GM23338 (cell line): ENCODE data around the gene PRDX4. TPM values are rescaled to one million over a fixed set of nuclear protein-coding genes. Genes with fewer than 3 reads are reported as not detected.

Experiments used
- ATAC-seq: fragments of 200-7000 bp; cut with Tn5 transposase; 3 replicates; pipeline ENCODE4 v1.9.1; 2020
- DNase-seq: peaks from one replicate; pipeline ENCODE4 v3.0.0-alpha.2; 2015; ENCODE audit warnings: low spot score
- H2AFZ ChIP-seq: fragments of 200-600 bp; sonication (generic); 2 replicates; pipeline ENCODE4 v1.8.0; 2016; ENCODE audit warnings: antibody characterized with exemption, mild to moderate bottlenecking, moderate library complexity
- H3F3A ChIP-seq: fragments of 200-600 bp; sonication (generic); replicated peaks from 2 replicates; pipeline ENCODE4 v1.8.0; 2017; ENCODE audit warnings: antibody characterized with exemption, mixed run types, low read depth
- H3K27ac ChIP-seq: fragments of 200-600 bp; sonication (generic); 2 replicates; pipeline ENCODE4 v1.6.1; 2016; ENCODE audit warnings: low read depth
- H3K27me3 ChIP-seq: fragments of 200-600 bp; sonication (generic); 2 replicates; pipeline ENCODE4 v1.8.0; 2016; ENCODE audit warnings: mild to moderate bottlenecking, mixed run types, moderate library complexity; ENCODE audit not compliant: insufficient read depth
- H3K36me3 ChIP-seq: fragments of 200-600 bp; sonication (generic); 2 replicates; pipeline ENCODE4 v1.8.0; 2016; ENCODE audit warnings: mild to moderate bottlenecking; ENCODE audit not compliant: insufficient read depth
- H3K4me1 ChIP-seq: fragments of 200-600 bp; sonication (generic); 2 replicates; pipeline ENCODE4 v1.8.0; 2016; ENCODE audit warnings: mild to moderate bottlenecking, moderate library complexity; ENCODE audit not compliant: insufficient read depth
- H3K4me2 ChIP-seq: fragments of 200-600 bp; sonication (generic); 2 replicates; pipeline ENCODE4 v1.7.1; 2017; ENCODE audit warnings: mixed run types
- H3K4me3 ChIP-seq: fragments of 200-600 bp; sonication (generic); 2 replicates; pipeline ENCODE4 v1.6.1; 2016; ENCODE audit warnings: mixed run types
- H3K79me2 ChIP-seq: fragments of 200-600 bp; sonication (generic); replicated peaks from 2 replicates; pipeline ENCODE4 v1.8.0; 2017; ENCODE audit warnings: mild to moderate bottlenecking; ENCODE audit not compliant: insufficient read depth
- H3K9me2 ChIP-seq: fragments of 200-600 bp; sonication (generic); 2 replicates; pipeline ENCODE4 v1.8.0; 2017; ENCODE audit not compliant: insufficient read depth
- H4K20me1 ChIP-seq: fragments of 200-600 bp; sonication (generic); replicated peaks from 2 replicates; pipeline ENCODE4 v1.8.0; 2017; ENCODE audit warnings: mild to moderate bottlenecking; ENCODE audit not compliant: insufficient read depth
- H3K27ac Mint-ChIP-seq: 2 replicates; pipeline ENCODE4 v1.8.0; 2020; ENCODE audit warnings: inconsistent platforms, mild to moderate bottlenecking, moderate library complexity, mixed read lengths
- H3K27me3 Mint-ChIP-seq: 3 replicates; pipeline ENCODE4 v1.8.0; 2022; ENCODE audit warnings: low read depth, mild to moderate bottlenecking, moderate library complexity, mixed read lengths, inconsistent platforms; ENCODE audit not compliant: insufficient read depth, poor library complexity
- H3K36me3 Mint-ChIP-seq: 3 replicates; pipeline ENCODE4 v1.8.0; 2021; ENCODE audit warnings: low read depth, mild to moderate bottlenecking, inconsistent platforms, moderate library complexity, mixed read lengths
- H3K4me1 Mint-ChIP-seq: 3 replicates; pipeline ENCODE4 v1.8.0; 2020; ENCODE audit warnings: mild to moderate bottlenecking, inconsistent platforms, mixed read lengths
- H3K4me3 Mint-ChIP-seq: 3 replicates; pipeline ENCODE4 v1.8.0; 2021; ENCODE audit warnings: moderate library complexity, mild to moderate bottlenecking, inconsistent platforms, mixed read lengths
- H3K9me3 Mint-ChIP-seq: 3 replicates; pipeline ENCODE4 v1.8.0; 2020; ENCODE audit warnings: moderate library complexity, mild to moderate bottlenecking, inconsistent platforms, mixed read lengths
- CREB1 ChIP-seq: fragments of 250-450 bp; sonication (Bioruptor Pico); IDR thresholded peaks from 2 replicates; pipeline ENCODE4 v1.5.0; 2020; ENCODE audit warnings: low read depth, mild to moderate bottlenecking, moderate library complexity
- POLR2AphosphoS5 ChIP-seq: IDR thresholded peaks from 2 replicates; pipeline ENCODE4 v1.6.1; 2016; ENCODE audit warnings: antibody characterized with exemption, low read depth
- STAT1 ChIP-seq: IDR thresholded peaks from one replicate; pipeline ENCODE4 v1.6.1; 2016; ENCODE audit warnings: antibody characterized with exemption; ENCODE audit not compliant: unreplicated experiment
- ZNF114 ChIP-seq: fragments of 250-450 bp; sonication (Bioruptor Pico); IDR thresholded peaks from 2 replicates; pipeline ENCODE4 v1.5.0; 2020; ENCODE audit warnings: mild to moderate bottlenecking, moderate library complexity
- polyA plus RNA-seq: library from polyadenylated mRNA; unstranded; fragments of >200 nt; fragmentation: Nextera tagmentation; extraction: Ambion mirVana; gene quantifications from 2 replicates; pipeline ENCODE4 v1.2.1, GENCODE V29; 2016
- total RNA-seq: library from RNA; depleted of rRNA; stranded (reverse); fragments of >200 nt; shearing (Covaris generic); gene quantifications from 2 replicates; pipeline ENCODE4 v1.2.3, GENCODE V29; 2014
- TF ChIP-seq, protein P1 (sequence below): fragments of 250-450 bp; sonication (Bioruptor Pico); IDR thresholded peaks from 2 replicates; pipeline ENCODE4 v1.5.0; 2020; ENCODE audit warnings: mild to moderate bottlenecking, moderate library complexity

PRDX4 gene
- total and polyA plus RNA-seq, 2 experiments from 2014 or later = 101 to 139 TPM

DNA sequence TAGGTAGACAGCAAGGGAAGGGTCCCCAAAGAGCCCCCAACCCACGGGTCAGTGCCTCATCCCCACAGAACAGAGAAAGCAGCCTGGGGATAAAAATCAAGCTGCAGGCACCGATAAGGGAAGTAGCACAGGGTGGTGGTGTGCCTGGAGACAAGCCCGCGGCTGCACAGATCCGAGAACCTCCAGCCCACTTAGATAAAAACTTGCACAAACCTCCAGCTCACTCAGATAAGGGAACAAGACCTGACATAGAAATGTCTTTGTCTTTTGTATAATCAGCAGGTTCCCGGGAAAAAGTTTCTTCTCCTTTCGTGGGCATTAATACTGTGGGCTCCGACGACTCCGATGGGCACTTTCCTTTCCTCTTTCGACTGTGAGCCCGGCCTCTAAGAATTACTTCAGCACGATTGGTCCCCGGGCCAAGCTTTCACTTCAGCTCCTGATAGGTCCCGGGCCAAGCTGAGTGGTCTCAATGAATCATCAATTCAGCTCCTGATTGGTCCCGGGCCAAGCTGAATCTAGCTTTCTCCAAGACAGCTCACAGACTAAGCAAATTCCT lies 32.4 kb downstream of the PRDX4 start:
- Histone ChIP-seq H3F3A (no peaks in the 10 kb centered on the region; the same call in 1 of the 2 replicates), H4K20me1 (no peaks in the 10 kb centered on the region), H3K27ac (no peak overlapping the region), H3K9me2 (no peaks in the 10 kb centered on the region), H2AFZ (no peak overlapping the region), H3K79me2 (no peaks in the 10 kb centered on the region), H3K4me2 (no peak overlapping the region), H3K4me1 (no peaks in the 10 kb centered on the region), H3K4me3 (no peak overlapping the region), H3K27me3 (no peaks in the 10 kb centered on the region), H3K36me3 (no peaks in the 10 kb centered on the region)
- Mint-ChIP-seq H3K4me3 (no peak overlapping the region), H3K9me3 (no peaks in the 10 kb centered on the region), H3K4me1 (0 out of 3 replicates have a peak, but pooled peaks cover 2% of the 10 kb centered on the region), H3K36me3 (peaks cover 19% of the 10 kb centered on the region; the same call in 2 of the 3 replicates), H3K27ac (no peak overlapping the region), H3K27me3 (peaks cover 1% of the 10 kb centered on the region)
- ATAC-seq (peak; percentile 94), DNase-seq (peak; percentile 73)
- TF ChIP-seq, protein P1, sequence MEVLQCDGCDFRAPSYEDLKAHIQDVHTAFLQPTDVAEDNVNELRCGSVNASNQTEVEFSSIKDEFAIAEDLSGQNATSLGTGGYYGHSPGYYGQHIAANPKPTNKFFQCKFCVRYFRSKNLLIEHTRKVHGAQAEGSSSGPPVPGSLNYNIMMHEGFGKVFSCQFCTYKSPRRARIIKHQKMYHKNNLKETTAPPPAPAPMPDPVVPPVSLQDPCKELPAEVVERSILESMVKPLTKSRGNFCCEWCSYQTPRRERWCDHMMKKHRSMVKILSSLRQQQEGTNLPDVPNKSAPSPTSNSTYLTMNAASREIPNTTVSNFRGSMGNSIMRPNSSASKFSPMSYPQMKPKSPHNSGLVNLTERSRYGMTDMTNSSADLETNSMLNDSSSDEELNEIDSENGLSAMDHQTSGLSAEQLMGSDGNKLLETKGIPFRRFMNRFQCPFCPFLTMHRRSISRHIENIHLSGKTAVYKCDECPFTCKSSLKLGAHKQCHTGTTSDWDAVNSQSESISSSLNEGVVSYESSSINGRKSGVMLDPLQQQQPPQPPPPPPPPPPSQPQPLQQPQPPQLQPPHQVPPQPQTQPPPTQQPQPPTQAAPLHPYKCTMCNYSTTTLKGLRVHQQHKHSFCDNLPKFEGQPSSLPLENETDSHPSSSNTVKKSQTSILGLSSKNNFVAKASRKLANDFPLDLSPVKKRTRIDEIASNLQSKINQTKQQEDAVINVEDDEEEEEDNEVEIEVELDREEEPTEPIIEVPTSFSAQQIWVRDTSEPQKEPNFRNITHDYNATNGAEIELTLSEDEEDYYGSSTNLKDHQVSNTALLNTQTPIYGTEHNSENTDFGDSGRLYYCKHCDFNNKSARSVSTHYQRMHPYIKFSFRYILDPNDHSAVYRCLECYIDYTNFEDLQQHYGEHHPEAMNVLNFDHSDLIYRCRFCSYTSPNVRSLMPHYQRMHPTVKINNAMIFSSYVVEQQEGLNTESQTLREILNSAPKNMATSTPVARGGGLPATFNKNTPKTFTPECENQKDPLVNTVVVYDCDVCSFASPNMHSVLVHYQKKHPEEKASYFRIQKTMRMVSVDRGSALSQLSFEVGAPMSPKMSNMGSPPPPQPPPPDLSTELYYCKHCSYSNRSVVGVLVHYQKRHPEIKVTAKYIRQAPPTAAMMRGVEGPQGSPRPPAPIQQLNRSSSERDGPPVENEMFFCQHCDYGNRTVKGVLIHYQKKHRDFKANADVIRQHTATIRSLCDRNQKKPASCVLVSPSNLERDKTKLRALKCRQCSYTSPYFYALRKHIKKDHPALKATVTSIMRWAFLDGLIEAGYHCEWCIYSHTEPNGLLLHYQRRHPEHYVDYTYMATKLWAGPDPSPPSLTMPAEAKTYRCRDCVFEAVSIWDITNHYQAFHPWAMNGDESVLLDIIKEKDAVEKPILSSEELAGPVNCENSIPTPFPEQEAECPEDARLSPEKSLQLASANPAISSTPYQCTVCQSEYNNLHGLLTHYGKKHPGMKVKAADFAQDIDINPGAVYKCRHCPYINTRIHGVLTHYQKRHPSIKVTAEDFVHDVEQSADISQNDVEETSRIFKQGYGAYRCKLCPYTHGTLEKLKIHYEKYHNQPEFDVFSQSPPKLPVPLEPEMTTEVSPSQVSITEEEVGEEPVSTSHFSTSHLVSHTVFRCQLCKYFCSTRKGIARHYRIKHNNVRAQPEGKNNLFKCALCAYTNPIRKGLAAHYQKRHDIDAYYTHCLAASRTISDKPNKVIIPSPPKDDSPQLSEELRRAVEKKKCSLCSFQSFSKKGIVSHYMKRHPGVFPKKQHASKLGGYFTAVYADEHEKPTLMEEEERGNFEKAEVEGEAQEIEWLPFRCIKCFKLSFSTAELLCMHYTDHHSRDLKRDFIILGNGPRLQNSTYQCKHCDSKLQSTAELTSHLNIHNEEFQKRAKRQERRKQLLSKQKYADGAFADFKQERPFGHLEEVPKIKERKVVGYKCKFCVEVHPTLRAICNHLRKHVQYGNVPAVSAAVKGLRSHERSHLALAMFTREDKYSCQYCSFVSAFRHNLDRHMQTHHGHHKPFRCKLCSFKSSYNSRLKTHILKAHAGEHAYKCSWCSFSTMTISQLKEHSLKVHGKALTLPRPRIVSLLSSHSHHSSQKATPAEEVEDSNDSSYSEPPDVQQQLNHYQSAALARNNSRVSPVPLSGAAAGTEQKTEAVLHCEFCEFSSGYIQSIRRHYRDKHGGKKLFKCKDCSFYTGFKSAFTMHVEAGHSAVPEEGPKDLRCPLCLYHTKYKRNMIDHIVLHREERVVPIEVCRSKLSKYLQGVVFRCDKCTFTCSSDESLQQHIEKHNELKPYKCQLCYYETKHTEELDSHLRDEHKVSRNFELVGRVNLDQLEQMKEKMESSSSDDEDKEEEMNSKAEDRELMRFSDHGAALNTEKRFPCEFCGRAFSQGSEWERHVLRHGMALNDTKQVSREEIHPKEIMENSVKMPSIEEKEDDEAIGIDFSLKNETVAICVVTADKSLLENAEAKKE (CRISPR knock-in tag) = no peak
- TF ChIP-seq CREB1 (no peak), ZNF114 (CRISPR knock-in tag) (no peak), STAT1 (no peak)

DNA sequence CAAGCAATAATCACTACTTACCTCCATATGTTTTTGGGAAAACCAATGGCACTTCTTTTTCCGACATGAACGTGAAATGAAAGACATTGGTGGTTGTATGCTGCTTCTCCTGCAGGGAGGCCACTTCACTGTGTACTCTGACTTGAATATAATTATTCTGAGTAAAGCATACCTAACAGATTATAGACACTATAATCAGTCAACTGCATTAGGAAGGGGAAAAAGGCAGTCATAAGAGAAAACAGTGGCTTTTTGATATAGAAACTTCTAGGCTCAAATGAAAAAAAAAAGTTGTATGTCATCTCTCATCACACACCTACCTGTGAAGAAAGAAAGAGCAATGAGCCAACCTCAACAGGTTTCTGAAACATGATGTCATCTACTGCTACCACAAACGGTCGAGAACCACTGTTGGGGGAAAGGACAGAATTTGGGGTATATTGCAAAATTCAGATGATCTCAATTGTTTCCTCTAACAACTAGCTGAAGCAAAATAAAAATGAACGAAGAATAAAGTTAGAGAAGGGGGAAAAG lies 37.4 kb downstream of the PRDX4 start:
- DNase-seq (no peak), ATAC-seq (no peak)
- Mint-ChIP-seq H3K4me3 (no peak overlapping the region), H3K27me3 (peaks cover 1% of the 10 kb centered on the region), H3K27ac (no peak overlapping the region), H3K9me3 (no peaks in the 10 kb centered on the region), H3K4me1 (0 out of 3 replicates have a peak, but pooled peaks cover 2% of the 10 kb centered on the region), H3K36me3 (peaks cover 38% of the 10 kb centered on the region; the same call in 2 of the 3 replicates)
- Histone ChIP-seq H3K4me1 (no peaks in the 10 kb centered on the region), H3K27ac (no peak overlapping the region), H3F3A (no peaks in the 10 kb centered on the region; the same call in 1 of the 2 replicates), H3K4me2 (no peak overlapping the region), H4K20me1 (no peaks in the 10 kb centered on the region), H3K79me2 (no peaks in the 10 kb centered on the region), H2AFZ (no peak overlapping the region), H3K27me3 (no peaks in the 10 kb centered on the region), H3K9me2 (no peaks in the 10 kb centered on the region), H3K4me3 (no peak overlapping the region), H3K36me3 (no peaks in the 10 kb centered on the region; the same call in none of the 2 replicates)
- TF ChIP-seq, protein P1 (CRISPR knock-in tag) = no peak
- TF ChIP-seq POLR2AphosphoS5 = no peak
